Measurements from ENCODE around the gene ABHD11.

The ABHD11 gene

GRCh38 chr7:73768641-73769480 is 30.3 kb upstream of the ABHD11 start:
- DNase-seq (ENCODE audit: low read depth in 1 of 2, low spot score in 1 of 2): peak in 1 of 2 experiments; percentile 51
- no peak for TF ChIP-seq JUND (IDR thresholded peaks at IDR 0.05; ENCODE audit: low read depth)
- in situ Hi-C loops (cut with HindIII; ENCODE audit: low pct_unique_long_range_greater_than_20kb, low sequenced_read_pairs): no loop called here

GRCh38 chr7:73766556-73767229 is 28.1 kb upstream of the ABHD11 start:
- in situ Hi-C loops (cut with HindIII; ENCODE audit: low pct_unique_long_range_greater_than_20kb, low sequenced_read_pairs): no loop called here
- peak in 1 of 2 experiments; percentile 77 for DNase-seq (ENCODE audit: low read depth in 1 of 2, low spot score in 1 of 2)
- TF ChIP-seq JUND (IDR thresholded peaks at IDR 0.05; ENCODE audit: low read depth): 0 out of 2 replicates have a peak, but pooled peaks have one; percentile 13

- no peak for DNase-seq (ENCODE audit: low read depth in 1 of 2, low spot score in 1 of 2)
- in situ Hi-C loops (cut with HindIII; ENCODE audit: low pct_unique_long_range_greater_than_20kb, low sequenced_read_pairs): no loop called here
- TF ChIP-seq JUND (IDR thresholded peaks at IDR 0.05; ENCODE audit: low read depth): no peak
These were observed 24.0 kb upstream of the ABHD11 start for GRCh38 chr7:73762659-73762999.

GRCh38 chr7:73761854-73762658 is 23.5 kb upstream of the ABHD11 start:
- in situ Hi-C loops (cut with HindIII; ENCODE audit: low pct_unique_long_range_greater_than_20kb, low sequenced_read_pairs): no loop called here
- TF ChIP-seq JUND (IDR thresholded peaks at IDR 0.05; ENCODE audit: low read depth): no peak
- DNase-seq (ENCODE audit: low read depth in 1 of 2, low spot score in 1 of 2): no peak

- DNase-seq (ENCODE audit: low read depth in 1 of 2, low spot score in 1 of 2): no peak
- in situ Hi-C loops (cut with HindIII; ENCODE audit: low pct_unique_long_range_greater_than_20kb, low sequenced_read_pairs): no loop called here
- TF ChIP-seq JUND (IDR thresholded peaks at IDR 0.05; ENCODE audit: low read depth): no peak
These were observed 20.1 kb upstream of the ABHD11 start for GRCh38 chr7:73758581-73759138.

GRCh38 chr7:73749931-73750776 is 11.6 kb upstream of the ABHD11 start:
- in situ Hi-C loops (cut with HindIII; ENCODE audit: low pct_unique_long_range_greater_than_20kb, low sequenced_read_pairs): no loop called here

GRCh38 chr7:73746378-73746777 is 7.8 kb upstream of the ABHD11 start:
- in situ Hi-C loops (cut with HindIII; ENCODE audit: low pct_unique_long_range_greater_than_20kb, low sequenced_read_pairs): no loop called here
- TF ChIP-seq JUND (IDR thresholded peaks at IDR 0.05; ENCODE audit: low read depth): peak; percentile 67; the same call in 1 of the 2 replicates
- peak in 1 of 2 experiments; percentile 98 for DNase-seq (ENCODE audit: low read depth in 1 of 2, low spot score in 1 of 2)

More at GRCh38 chr7:73749931-73750776, 11.6 kb upstream of the ABHD11 start:
- no peak for DNase-seq (ENCODE audit: low read depth in 1 of 2, low spot score in 1 of 2)
- TF ChIP-seq JUND (IDR thresholded peaks at IDR 0.05; ENCODE audit: low read depth): no peak

GRCh38 chr7:73742753-73743641 is 4.4 kb upstream of the ABHD11 start:
- in situ Hi-C loops (cut with HindIII; ENCODE audit: low pct_unique_long_range_greater_than_20kb, low sequenced_read_pairs): no loop called here
- TF ChIP-seq JUND (IDR thresholded peaks at IDR 0.05; ENCODE audit: low read depth): no peak
- peak; percentile 82 to 99 for DNase-seq (ENCODE audit: low read depth in 1 of 2, low spot score in 1 of 2)

GRCh38 chr7:73742338-73742752 is 3.7 kb upstream of the ABHD11 start:
- TF ChIP-seq JUND (IDR thresholded peaks at IDR 0.05; ENCODE audit: low read depth): 0 out of 2 replicates have a peak, but pooled peaks have one; percentile 76

GRCh38 chr7:73741600-73741999 is 3.0 kb upstream of the ABHD11 start:
- no peak for TF ChIP-seq JUND (IDR thresholded peaks at IDR 0.05; ENCODE audit: low read depth)
- in situ Hi-C loops (cut with HindIII; ENCODE audit: low pct_unique_long_range_greater_than_20kb, low sequenced_read_pairs): no loop called here
- DNase-seq (ENCODE audit: low read depth in 1 of 2, low spot score in 1 of 2): peak in 1 of 2 experiments; percentile 61

More at GRCh38 chr7:73742338-73742752, 3.7 kb upstream of the ABHD11 start:
- peak in 1 of 2 experiments; percentile 94 for DNase-seq (ENCODE audit: low read depth in 1 of 2, low spot score in 1 of 2)
- in situ Hi-C loops (cut with HindIII; ENCODE audit: low pct_unique_long_range_greater_than_20kb, low sequenced_read_pairs): no loop called here
